Stimulated activated CD4-positive, alpha-beta T cell treated with anti-CD3 and anti-CD28 coated beads, TNF-alpha, amount 100 ng/mL, for 48 hours (primary cell): Measurements from ENCODE around the gene NTSR1.

Experiments used
- DNase-seq, 3 donors: peaks; one replicate each; pipeline ENCODE4 v3.0.0-alpha.2; 2020; ENCODE audit warnings: low read depth in 3 of 3

NTSR1 gene

GRCh38 chr20:62707921-62708521 lies 615 bp upstream of the NTSR1 start:
- DNase-seq = no peak

- DNase-seq = no peak
These were observed 885 bp downstream of the NTSR1 start for GRCh38 chr20:62709537-62709905.

- no peak for DNase-seq
These were observed 1.7 kb downstream of the NTSR1 start for GRCh38 chr20:62710221-62710885.

DNA sequence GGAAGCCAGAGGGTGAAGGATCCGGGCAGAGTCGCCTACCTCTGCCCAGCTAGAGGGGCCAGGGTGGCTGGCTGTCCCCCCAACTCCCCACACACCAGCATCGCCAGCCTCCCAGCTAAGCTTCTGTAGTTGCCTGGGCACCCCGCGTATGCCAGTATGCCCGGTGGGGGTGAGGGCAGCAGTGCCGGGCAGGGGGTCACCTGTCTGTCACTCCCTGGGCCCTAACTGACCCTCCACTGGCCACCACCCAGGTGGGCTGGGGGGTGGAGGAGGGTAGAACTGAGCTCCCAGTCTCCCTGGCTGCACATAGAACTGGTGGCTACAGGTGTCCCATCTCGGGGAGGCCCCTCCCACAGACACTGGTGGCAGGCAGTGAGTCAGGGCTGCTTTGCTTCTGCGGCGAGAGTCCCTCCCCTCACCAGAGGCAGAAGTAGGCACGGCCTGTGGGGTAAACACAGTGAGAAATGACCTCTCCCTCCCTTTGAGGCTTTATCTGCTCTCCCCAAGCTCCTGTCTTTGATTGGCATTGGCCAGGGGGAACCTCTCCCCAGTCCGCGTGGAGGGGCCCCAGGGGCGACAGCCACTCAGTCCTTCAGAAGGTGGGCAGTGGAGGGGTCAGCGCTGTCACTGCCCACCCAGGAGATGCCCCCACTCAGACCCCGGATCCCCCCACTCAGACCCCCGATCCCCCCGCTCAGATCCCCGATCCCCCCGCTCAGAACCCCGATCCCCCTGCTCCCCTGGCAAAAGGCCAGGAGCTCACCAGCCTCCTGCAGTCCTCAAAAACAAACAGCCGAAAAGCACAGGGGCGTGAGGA lies 2.5 kb downstream of the NTSR1 start:
- peak in 1 of 3 donors; percentile 21 for DNase-seq

DNA sequence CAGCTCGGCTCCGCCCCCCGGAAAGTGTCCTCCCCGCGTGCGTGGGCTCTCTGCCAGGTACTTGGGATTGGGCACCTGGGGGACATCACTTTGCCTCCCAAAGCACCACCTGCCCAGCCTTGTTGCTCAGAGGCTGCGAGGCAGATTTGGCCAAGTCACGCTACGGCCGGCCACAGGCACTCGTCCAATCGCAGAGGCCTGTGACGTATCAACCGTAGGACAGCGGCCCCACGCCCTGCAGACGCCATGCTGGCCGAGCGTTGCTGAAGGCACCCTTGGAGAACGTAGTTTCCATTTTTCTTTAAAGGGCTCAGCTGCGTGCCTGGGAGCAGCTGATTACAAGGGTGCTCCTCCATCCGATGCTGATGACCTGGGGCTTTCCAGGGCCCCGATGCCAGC lies 3.1 kb downstream of the NTSR1 start:
- no peak for DNase-seq

DNA sequence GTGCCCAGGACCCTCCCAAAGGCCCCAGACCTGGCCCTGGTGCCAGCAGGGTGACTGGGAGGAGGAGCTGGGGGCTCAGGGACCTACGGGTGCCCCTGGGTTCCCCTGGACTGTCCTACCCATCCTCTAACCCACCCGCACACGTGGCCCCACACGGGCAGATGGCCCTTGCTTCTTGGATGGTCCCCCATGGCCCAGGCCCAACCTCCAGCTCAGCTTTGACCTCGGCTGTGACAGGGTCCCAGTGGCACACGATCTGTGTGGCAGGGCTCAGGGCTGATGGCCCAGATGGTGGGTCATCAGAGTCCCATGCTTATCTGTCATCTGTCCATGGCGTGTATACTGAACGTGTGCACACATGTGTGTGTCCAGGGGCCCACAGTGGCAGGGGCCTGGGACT lies 4.0 kb downstream of the NTSR1 start:
- no peak for DNase-seq

- no peak for DNase-seq
These were observed 5.4 kb downstream of the NTSR1 start for GRCh38 chr20:62714006-62714405.

- DNase-seq = no peak
These were observed 6.2 kb downstream of the NTSR1 start for GRCh38 chr20:62714799-62715198.

DNA sequence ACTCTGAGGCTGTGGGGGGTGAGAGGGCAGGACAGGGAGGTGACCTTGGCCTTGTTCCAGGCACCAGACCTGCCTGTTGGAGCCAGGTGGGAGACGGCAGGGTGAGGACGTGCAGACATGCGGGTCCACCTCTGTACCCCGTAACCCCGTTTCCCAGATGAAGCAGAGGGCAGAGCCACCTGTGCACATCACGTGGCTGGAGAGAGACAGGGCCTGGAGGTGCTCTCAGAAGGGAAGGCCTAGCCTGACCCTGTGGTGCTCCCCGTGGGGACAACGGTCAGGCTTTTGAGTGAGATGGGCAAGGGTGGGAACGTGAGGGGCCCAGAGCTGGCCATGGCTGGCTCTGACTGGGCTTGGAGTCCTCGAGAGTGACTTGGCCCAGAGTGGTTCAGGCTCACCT lies 6.6 kb downstream of the NTSR1 start:
- DNase-seq = no peak

GRCh38 chr20:62716198-62716940 lies 7.7 kb downstream of the NTSR1 start:
- DNase-seq = no peak

- DNase-seq = no peak
These were observed 8.3 kb downstream of the NTSR1 start for GRCh38 chr20:62716941-62717310.

DNA sequence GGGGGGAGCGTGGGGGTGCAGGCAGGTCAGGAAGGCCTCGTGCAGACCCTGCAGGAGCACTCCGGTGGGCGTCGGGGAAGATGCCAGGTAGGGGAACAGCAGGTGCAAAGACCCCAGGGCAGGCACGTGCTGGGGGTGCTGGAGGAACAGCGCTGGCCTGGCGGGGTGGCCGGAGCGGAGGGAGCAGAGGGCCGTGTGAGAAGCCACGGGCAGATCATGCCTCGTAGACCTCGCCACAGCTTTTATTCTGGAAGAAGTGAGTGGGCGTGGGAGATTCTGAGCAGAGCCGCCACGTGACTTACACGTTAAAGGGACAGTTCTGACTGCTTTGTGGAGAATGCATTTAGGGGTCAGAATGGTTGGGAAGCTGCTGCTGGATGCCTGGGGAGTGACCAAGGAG lies 9.3 kb downstream of the NTSR1 start:
- DNase-seq = no peak

GRCh38 chr20:62718546-62718945 lies 9.9 kb downstream of the NTSR1 start:
- no peak for DNase-seq

DNA sequence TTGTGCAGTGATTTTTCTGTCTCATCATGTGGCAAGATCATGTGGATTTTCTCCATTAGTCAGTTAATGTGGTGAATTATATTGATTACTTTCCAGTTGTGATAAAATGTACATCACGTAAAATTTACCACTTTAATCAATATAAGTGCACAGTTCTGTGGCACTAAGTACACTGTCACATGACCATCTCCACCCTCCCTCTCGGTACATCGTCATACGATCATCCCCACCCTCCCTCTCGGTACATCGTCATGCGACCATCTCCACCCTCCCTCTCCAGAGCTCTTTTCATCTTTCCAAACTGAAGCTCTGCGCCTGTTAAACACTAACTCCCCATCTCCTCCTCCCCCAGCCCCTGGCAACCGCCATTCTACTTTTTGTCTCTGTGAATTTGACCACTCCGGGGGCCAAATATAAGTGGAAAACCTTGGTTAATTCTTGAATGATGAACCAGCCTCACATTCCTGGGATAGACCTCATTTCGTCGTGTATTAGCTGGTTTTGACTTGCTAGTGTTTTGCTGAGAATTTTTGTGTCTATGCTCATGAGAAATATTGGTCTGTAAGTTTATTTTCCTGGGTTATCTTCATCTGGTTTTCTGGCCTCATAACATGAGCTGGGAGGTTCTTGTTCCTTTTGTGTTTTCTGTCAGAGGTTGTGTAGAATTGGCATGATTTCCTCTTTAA lies 10.8 kb downstream of the NTSR1 start:
- DNase-seq = no peak

GRCh38 chr20:62721511-62722370 lies 13.1 kb downstream of the NTSR1 start:
- DNase-seq = no peak

- no peak for DNase-seq
These were observed 14.0 kb downstream of the NTSR1 start for GRCh38 chr20:62722627-62723026.

DNA sequence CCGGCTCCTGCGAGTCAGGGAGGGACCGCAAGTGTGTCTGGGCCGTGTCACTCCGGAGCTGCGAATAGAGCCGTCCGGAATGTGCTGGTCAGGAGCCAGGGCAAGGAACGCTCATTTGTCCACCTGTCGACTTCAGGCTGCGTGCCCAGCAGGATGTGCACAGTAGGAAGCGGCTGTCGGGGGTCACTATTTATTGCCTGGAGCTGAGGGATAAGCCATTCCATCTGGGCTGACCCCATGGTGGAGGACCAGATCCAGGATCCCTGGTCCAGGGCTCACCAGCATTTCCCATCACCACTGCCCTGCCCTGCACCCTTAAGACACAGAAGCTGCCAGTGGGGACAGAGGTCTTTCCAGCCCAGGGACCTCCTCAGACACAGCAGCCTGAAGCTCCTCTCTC lies 14.7 kb downstream of the NTSR1 start:
- DNase-seq = no peak

- no peak for DNase-seq
These were observed 15.3 kb downstream of the NTSR1 start for GRCh38 chr20:62723768-62724450.

GRCh38 chr20:62724692-62725595 lies 16.3 kb downstream of the NTSR1 start:
- no peak for DNase-seq
